Sciatic nerve (tissue), 2 donors: ENCODE results near the gene C1orf210. TPM values are rescaled to one million over a fixed set of nuclear protein-coding genes. Genes with fewer than 3 reads are reported as not detected.
A peak's percentile ranks its signal among the peaks of the same experiment; 100 is the strongest.

Source experiments
- ATAC-seq: fragments of 200-7000 bp; cut with Tn5 transposase; one replicate; pipeline ENCODE4 v1.9.1; 2020; ENCODE audit warnings: mild to moderate bottlenecking, moderate library complexity
- DNase-seq: peaks from one replicate; pipeline ENCODE4 v3.0.0-alpha.2; 2020; ENCODE audit warnings: low spot score
- intact Hi-C: fragments of 100-400 bp; cut with DNase I; formaldehyde crosslinking; loops from one replicate; pipeline ENCODE4 v1.14.2; 2022
- total RNA-seq: library from RNA; stranded (reverse); fragmentation: NEBNext Ultra II Directional; extraction: Animal tissue kit (Norgen Biotek cat#: 25700); gene quantifications from one replicate; pipeline ENCODE4 v1.2.1, GENCODE V29; 2021
- donor health status: DM: no; HTN: no; CAD: no.
- donor health status: DM: no; HTN: no; CAD: no.

Gene C1orf210
- total RNA-seq, 1 donor from 2014 or later = not detected

DNA sequence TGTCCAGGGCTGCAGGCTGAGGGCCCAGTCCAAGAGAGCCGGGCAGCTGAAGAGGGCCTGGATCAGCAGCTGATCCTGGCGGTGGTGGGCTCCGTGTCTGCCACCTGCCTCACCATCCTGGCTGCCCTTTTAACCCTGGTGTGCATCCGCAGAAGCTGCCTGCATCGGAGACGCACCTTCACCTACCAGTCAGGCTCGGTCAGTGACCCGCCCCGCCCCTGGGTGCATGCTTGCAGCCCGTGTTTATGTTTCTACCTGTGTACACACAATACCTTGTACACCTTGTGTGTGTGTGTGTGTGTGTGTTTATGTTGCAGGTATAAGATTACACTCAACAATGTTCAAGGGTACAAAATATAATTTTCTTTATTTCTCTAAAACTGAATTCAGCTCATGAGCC, 28.4 kb upstream of the C1orf210 start:
- DNase-seq = peak; percentile 45
- no peak for ATAC-seq
- intact Hi-C loops = no loop called here

DNA sequence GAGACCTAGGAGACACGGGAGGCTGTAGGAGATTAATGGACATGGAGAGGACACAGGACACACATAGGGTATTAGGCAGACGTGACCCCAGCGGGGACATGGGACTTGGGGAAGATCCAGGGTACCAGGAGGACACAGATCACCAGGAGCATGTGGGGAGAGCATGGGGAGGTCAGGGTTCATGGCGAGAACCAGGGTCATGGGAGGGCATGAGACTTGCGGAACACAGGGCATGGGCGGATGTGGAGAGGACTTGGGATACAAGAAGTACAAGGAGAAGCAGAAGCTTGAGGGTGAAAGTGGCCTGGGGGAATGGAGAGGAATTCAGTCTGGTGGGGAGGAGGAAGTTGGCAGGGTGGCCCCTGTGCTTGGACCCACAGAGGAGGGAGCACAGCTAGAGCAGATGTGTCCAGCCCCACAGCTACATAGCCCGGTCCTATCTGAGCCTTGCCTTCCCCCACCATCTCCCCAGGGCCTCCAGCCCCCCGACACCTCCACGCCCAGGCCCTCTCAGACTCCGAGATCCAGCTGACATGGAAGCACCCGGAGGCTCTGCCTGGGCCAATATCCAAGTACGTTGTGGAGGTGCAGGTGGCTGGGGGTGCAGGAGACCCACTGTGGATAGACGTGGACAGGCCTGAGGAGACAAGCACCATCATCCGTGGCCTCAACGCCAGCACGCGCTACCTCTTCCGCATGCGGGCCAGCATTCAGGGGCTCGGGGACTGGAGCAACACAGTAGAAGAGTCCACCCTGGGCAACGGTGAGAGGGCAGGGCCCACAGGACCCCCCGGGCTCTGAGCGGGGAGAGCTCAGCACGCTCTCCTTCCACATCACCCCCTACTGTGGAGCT, 27.5 kb upstream of the C1orf210 start:
- intact Hi-C loops = no loop called here
- ATAC-seq (no peak), DNase-seq (peak; percentile 47)

GRCh38 chr1:43312212-43312623, 26.8 kb upstream of the C1orf210 start:
- ATAC-seq = no peak
- intact Hi-C loops = no loop called here

GRCh38 chr1:43311521-43311920, 26.1 kb upstream of the C1orf210 start:
- intact Hi-C loops = no loop called here
- no peak for ATAC-seq
- DNase-seq = peak; percentile 36

More at GRCh38 chr1:43312212-43312623, 26.8 kb upstream of the C1orf210 start:
- DNase-seq = peak; percentile 54

- DNase-seq (peak; percentile 45), ATAC-seq (no peak)
- intact Hi-C loops = no loop called here
Observed at GRCh38 chr1:43309405-43310025, 24.1 kb upstream of the C1orf210 start.

DNA sequence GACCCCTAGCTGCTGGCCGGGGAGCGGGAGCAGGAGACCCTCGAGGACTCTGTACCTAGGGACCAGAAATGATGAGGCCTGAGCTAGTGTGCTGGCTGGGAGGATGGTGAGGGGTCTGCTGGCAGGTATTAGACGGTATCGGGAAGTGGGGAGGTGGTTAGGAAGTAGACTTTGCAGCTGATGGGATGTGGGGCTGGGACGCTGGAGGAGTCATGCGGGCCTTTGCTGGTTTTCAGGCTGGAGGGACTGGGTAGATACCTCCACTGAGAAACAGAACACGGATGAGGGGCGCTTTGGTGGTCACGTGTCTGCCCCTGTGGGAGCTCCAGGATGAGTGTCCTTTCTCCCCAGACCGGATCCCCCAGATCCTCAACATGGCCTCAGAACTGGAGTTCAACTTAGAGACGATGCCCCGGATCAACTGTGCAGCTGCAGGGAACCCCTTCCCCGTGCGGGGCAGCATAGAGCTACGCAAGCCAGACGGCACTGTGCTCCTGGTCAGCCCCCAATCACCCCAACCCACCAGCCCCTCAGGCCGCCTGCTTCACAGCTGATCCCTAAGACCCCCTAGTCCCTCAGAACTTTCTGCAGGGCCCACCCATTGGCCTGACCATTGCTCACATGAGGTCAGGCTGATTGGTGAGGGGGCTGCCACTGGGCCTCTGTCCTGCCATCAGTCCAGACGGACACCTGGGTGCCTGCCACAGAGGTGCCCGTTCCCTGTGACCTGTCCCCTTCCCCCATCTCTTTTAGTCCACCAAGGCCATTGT, 23.4 kb upstream of the C1orf210 start:
- peak; percentile 46 for DNase-seq
- no peak for ATAC-seq
- intact Hi-C loops = no loop called here

- DNase-seq = peak; percentile 42
- no peak for ATAC-seq
- intact Hi-C loops = no loop called here
Observed at GRCh38 chr1:43307458-43308158, 22.2 kb upstream of the C1orf210 start.

DNA sequence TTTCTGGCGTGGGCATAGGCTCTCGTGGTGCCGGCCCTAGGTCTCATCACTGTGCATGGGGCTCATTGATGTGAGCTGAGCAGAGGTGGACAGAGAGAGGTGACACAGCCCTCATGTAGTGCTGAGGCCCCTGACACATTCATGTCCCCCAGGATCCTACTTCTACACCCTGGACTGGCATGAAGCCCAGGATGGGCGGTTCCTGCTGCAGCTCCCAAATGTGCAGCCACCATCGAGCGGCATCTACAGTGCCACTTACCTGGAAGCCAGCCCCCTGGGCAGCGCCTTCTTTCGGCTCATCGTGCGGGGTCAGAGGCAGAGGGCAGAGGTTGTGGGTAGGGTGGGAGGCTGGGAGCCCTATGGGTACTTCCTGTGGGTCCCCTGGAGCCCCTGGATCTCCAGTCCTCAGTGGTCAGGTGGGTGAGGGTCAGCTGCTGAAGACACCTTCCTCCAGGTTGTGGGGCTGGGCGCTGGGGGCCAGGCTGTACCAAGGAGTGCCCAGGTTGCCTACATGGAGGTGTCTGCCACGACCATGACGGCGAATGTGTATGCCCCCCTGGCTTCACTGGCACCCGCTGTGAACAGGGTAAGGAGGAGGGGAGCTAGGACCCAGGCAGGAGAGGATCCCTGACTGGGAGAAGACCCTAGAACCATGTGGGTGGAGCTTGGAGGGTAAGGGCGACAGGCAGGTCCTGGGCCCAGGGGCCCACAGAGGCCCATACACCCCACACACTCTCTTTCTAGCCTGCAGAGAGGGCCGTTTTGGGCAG, 21.5 kb upstream of the C1orf210 start:
- DNase-seq = peak; percentile 55
- intact Hi-C loops = no loop called here
- no peak for ATAC-seq

DNA sequence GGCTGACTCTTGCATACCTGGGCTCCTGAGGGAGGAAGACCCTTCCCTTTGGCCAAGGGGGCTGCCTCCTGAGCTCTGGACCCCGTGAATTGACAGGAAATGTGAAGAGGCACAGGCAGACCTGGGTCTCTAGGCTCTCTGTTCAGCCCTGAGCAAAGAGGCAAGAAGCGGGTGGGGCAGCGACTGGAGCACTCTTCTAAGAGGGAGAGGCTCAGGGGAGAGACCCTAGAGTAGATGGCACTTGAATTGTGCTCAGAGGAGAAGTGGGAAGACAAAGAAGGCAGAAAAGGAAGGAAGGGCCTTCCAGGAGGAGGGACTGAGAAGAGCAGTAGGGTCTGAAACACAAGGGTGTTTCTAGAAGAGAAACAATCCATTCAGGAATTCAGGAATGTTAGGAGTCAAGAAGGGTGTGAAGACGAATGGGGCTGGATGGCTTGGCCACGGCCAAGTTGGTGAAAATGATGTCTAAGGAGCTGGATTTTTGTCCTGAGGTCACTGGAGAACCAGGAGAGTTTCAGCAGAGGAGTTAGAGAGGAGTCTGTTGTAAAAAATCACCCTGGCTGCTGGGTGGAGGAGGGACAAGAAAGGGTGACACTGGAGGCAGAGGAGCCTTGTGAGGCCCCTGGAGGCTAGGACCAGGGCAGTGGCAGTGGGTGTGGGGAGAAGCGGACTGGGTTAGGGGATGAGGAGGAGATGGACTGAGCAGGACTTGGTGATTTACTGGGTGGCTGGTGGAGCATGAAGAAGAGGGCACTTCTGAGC, 20.7 kb upstream of the C1orf210 start:
- intact Hi-C loops = no loop called here
- peak; percentile 34 for DNase-seq
- no peak for ATAC-seq

DNA sequence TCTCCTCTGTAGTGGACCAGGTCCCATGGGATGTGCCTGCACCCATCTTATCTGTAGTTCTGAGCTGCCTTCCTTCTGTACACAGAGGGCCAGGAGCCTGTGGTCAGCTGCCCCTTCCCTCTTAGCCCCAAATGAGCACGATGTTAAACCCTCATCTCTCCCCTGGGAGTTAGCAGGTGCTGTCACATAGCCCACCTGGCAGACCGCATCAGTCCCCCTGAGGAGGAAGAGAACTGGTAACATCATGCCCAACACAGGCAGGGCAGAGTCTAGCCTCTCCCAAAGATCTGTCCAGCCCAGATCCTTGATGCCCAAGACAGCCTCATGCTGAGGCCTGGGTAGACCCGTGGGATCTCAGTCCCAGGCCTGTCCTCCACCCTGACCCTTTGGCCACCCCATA, 20.1 kb upstream of the C1orf210 start:
- ATAC-seq (no peak), DNase-seq (peak; percentile 39)
- intact Hi-C loops = no loop called here

GRCh38 chr1:43304771-43305300, 19.5 kb upstream of the C1orf210 start:
- intact Hi-C loops = no loop called here
- DNase-seq (peak; percentile 61), ATAC-seq (no peak)

GRCh38 chr1:43304314-43304681, 18.9 kb upstream of the C1orf210 start:
- DNase-seq (peak; percentile 33), ATAC-seq (peak; percentile 34)
- intact Hi-C loops = no loop called here

DNA sequence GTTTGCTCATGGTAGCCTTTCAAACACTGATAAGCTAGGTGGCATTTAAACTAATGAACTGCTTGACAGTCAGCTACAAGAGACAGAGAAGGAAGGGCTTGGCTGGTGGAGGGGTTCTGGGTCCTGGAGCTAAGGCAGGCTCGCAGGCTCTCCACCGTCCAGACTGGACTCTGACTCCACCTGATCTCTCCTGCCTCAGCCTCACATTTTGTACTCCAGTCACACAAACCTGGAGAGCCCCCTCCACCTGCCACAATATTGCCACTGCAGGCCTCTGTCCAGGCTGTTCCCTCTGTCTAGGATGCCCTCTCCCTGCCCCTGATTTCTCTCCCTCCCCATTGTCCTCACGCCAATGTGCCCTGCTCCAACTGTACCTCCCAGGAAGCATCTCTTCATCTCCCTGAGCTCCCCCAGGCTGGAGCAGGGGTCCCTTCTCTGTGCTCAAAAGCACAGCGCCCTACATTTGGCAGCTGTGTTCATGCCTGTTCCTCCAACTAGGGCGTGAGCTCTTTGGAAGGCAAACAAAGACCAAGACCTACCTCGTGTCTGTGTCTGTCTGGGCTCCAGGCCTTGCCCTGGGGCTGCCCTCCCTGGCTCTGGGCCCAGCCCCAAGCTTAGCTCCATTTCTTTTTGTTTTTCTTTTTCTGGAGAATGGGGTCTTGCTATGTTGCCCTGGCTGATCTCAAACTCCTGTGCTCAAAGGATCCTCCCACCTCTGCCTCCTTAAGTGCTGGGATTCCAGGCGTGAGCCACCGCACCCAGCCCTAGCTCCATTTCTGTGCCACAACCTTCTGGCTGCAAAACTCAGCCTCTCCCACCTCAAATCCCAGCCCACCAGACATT, 18.3 kb upstream of the C1orf210 start:
- DNase-seq (no peak), ATAC-seq (peak; percentile 57)
- intact Hi-C loops = no loop called here

DNA sequence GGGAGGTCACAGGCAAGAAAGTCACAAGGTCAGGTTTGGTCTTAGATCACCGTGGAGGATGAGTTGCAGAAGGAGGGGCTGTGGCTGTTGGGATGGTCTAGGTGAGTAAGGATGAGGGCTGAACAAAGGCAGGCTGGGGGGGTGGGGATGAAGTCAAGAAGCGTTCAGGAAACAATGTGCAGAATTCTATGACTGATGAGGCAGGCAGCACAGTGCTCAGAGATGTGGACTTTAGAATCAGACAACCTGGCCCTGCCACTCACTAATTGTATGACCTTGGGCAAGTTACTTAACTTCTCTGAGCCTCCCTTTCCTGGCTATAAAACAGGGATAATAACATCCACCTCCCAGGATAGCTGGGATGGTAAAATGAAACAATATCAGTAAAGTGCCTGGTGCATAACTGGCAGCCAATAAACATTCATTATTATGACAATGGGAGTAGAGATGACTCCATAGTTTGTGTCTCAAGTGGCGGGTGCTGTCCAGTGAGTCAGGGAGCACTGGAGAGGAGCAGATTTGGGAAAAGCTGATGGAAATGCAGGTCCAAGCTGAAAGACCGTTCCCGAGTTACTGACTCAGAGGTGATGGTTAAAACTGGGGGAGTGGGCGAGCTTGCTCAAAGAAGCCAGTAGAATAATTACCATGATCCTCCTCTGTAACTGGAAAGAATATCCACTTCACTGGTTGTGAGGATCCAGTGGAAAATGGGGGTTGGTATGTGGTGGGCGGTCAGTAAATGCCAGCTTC, 17.5 kb upstream of the C1orf210 start:
- no peak for DNase-seq
- intact Hi-C loops = no loop called here
- ATAC-seq = no peak

DNA sequence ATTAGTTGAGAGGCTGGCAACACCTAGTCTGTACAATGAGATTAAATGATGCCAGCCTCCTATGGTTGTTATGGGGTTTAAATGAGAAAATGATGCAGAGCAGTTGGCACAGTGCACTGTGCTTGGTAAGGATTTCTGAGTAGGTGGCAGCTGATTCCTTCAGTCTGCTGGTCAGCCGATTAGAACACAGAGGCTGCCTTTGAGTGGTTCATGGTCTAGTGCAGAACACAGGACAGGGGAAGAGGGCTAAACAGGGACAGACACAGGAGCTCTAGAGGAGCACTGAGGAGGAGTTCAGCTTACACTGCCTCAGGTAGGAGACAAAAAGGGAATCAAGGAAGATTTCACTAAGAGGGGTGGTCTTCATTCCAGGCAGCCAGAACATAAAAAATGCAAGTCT, 16.8 kb upstream of the C1orf210 start:
- DNase-seq (no peak), ATAC-seq (peak; percentile 33)
- intact Hi-C loops = no loop called here
